HepG2 (cell line): ENCODE data around the gene DAPL1. TPM values are rescaled to one million over a fixed set of nuclear protein-coding genes. Genes with fewer than 3 reads are reported as not detected.

ENCODE experiments used
- ATAC-seq: fragments of 200-7000 bp; cut with Tn5 transposase; 3 replicates; pipeline ENCODE4 v1.9.1; 2020; ENCODE audit warnings: mild to moderate bottlenecking, moderate library complexity
- BruUV-seq: library from RNA; stranded (reverse); fragments of 400-500 nt; replicated peaks from 2 replicates; lab custom pipeline; 2021; lab: Mats Ljungman, UMichigan
- CTCF ChIA-PET: fragments of 300-600 bp; formaldehyde crosslinking; extraction: SDS; loops from one replicate; lab custom pipeline; 2021; ENCODE audit warnings: low total read pairs, inconsistent platforms, low intra/inter-chr PET ratio; lab: Yijun Ruan, JAX
- POLR2A ChIA-PET: fragments of 350-600 bp; sonication (Branson Sonifier 250); formaldehyde crosslinking; loops from one replicate; lab custom pipeline; 2020; ENCODE audit warnings: antibody characterized with exemption, inconsistent platforms; lab: Yijun Ruan, JAX
- DNase-seq: peaks from one replicate; pipeline ENCODE4 v3.0.0-alpha.2; 2015; ENCODE audit warnings: low spot score
- FAIRE-seq: peaks from 3 replicates; lab custom pipeline; 2011; peaks lifted over from hg19 to GRCh38; lab: Jason Lieb, UNC
- H2AFZ ChIP-seq: one replicate; pipeline ENCODE4 v1.6.1; 2011; ENCODE audit warnings: low read length, inconsistent platforms
- H3K27ac ChIP-seq: fragments of 300-600 bp; 3 replicates; pipeline ENCODE4 v1.8.0; 2011; ENCODE audit warnings: mixed run types, mild to moderate bottlenecking, mixed read lengths, low read length, inconsistent platforms; ENCODE audit not compliant: insufficient read depth; ENCODE audit errors: extremely low read length
- H3K27me3 ChIP-seq, 2 experiments: fragments of 200-600 bp in 1 of 2; 2 replicates in 1 of 2; 3 replicates in 1 of 2; pipeline versions ENCODE4 v1.6.0 to v1.8.0; 2011; ENCODE audit warnings: low read length in 2 of 2, mild to moderate bottlenecking in 2 of 2, moderate library complexity in 2 of 2, inconsistent platforms in 1 of 2; ENCODE audit not compliant: insufficient read depth in 2 of 2, control insufficient read depth in 1 of 2
- H3K36me3 ChIP-seq, 2 experiments: fragments of 200-600 bp in 1 of 2; replicated peaks in 1 of 2; 2 replicates in 1 of 2; 3 replicates in 1 of 2; pipeline versions ENCODE4 v1.5.1 to v1.8.0; 2011; ENCODE audit warnings: low read length in 2 of 2, inconsistent platforms in 1 of 2; ENCODE audit not compliant: insufficient read depth in 2 of 2, control insufficient read depth in 1 of 2
- H3K4me1 ChIP-seq: 2 replicates; pipeline ENCODE4 v1.5.1; 2012; ENCODE audit warnings: low read length, inconsistent platforms; ENCODE audit not compliant: insufficient read depth
- H3K4me2 ChIP-seq: 2 replicates; pipeline ENCODE4 v1.6.0; 2011; ENCODE audit warnings: low read depth, low read length, inconsistent platforms
- H3K4me3 ChIP-seq, 3 experiments: fragments of 200-600 bp in 1 of 3; sonication (generic), shearing (Covaris generic) in 1 of 3; replicated peaks in 1 of 3; 2 replicates each; pipeline ENCODE4 v1.5.1; 2011 to 2016; ENCODE audit warnings: low read length in 3 of 3, inconsistent platforms in 2 of 3, low read depth in 2 of 3, mild to moderate bottlenecking in 2 of 3, control low read depth in 1 of 3, mixed read lengths in 1 of 3; ENCODE audit not compliant: insufficient read depth in 1 of 3
- H3K79me2 ChIP-seq: one replicate; pipeline ENCODE4 v1.6.1; 2011; ENCODE audit warnings: low read length, inconsistent platforms; ENCODE audit not compliant: insufficient read depth
- H3K9ac ChIP-seq: 2 replicates; pipeline ENCODE4 v1.6.0; 2011; ENCODE audit warnings: mild to moderate bottlenecking, low read depth, low read length, inconsistent platforms; ENCODE audit not compliant: insufficient read depth
- H3K9me3 ChIP-seq: 2 replicates; pipeline ENCODE4 v1.5.1; 2012; ENCODE audit warnings: mild to moderate bottlenecking, low read length
- H4K20me1 ChIP-seq: 2 replicates; pipeline ENCODE4 v1.6.0; 2011; ENCODE audit warnings: inconsistent platforms, mild to moderate bottlenecking, low read length, moderate library complexity; ENCODE audit not compliant: insufficient read depth
- HIC2 ChIP-seq: sonication (generic); formaldehyde crosslinking; IDR thresholded peaks from 2 replicates; pipeline ENCODE4 v1.9.0; 2022; ENCODE audit warnings: low read depth, missing genetic modification reagents
- PRPF4 ChIP-seq: fragments of 200-400 bp; formaldehyde crosslinking; IDR thresholded peaks from 2 replicates; pipeline ENCODE4 v1.6.1; 2016; ENCODE audit warnings: low read length, low read depth; ENCODE audit not compliant: poor library complexity, severe bottlenecking
- TP53 ChIP-seq: sonication (generic); formaldehyde crosslinking; conservative IDR thresholded peaks from 2 replicates; pipeline ENCODE4 v1.4.0; 2020; ENCODE audit warnings: missing genetic modification reagents
- ZFP36 ChIP-seq: fragments of 150-350 bp; IDR thresholded peaks from 2 replicates; pipeline ENCODE4 v1.6.1; 2018; ENCODE audit warnings: borderline replicate concordance, low read length, low read depth; ENCODE audit not compliant: partially characterized antibody
- ZNF282 ChIP-seq: fragments of 450-650 bp; IDR thresholded peaks from 2 replicates; pipeline ENCODE4 v1.6.1; 2018; ENCODE audit not compliant: partially characterized antibody
- ZNF30 ChIP-seq: sonication (generic); formaldehyde crosslinking; IDR thresholded peaks from 2 replicates; pipeline ENCODE4 v1.5.0; 2020; ENCODE audit warnings: mild to moderate bottlenecking, missing genetic modification reagents
- ZNF343 ChIP-seq: sonication (generic); formaldehyde crosslinking; IDR thresholded peaks from 2 replicates; pipeline ENCODE4 v1.4.0; 2020; ENCODE audit warnings: mild to moderate bottlenecking, missing genetic modification reagents
- ZNF83 ChIP-seq: sonication (generic); formaldehyde crosslinking; IDR thresholded peaks from 2 replicates; pipeline ENCODE4 v1.4.0; 2020; ENCODE audit warnings: missing genetic modification reagents, mild to moderate bottlenecking, borderline replicate concordance
- WGBS: methylation state at CpG from one replicate; pipeline ENCODE4 v1.1.6; 2017; ENCODE audit warnings: low lambda C conversion rate; 5-methylcytosine and 5-hydroxymethylcytosine counted together
- in situ Hi-C: cut with HindIII; loops from 2 replicates; pipeline ENCODE4 v1.10.0; 2017; ENCODE audit warnings: low pct_unique_long_range_greater_than_20kb; ENCODE audit not compliant: extremely low pct_ligation_motif_present
- intact Hi-C: fragments of 100-400 bp; cut with micrococcal nuclease; formaldehyde crosslinking; loops from one replicate; pipeline ENCODE4 v1.10.0; 2022; ENCODE audit not compliant: unreplicated experiment
- polyA plus RNA-seq, 8 experiments: library from polyadenylated mRNA; depleted of rRNA in 3 of 8; stranded (reverse) in 7 of 8; unstranded in 1 of 8; fragments of >200 nt; fragmentation: Illumina TruSeq in 4 of 8; extraction: Trizol in 4 of 8; gene quantifications; 2 replicates each; pipeline versions ENCODE4 v1.2.1 to v1.2.3, GENCODE V29; 2011 to 2016; ENCODE audit warnings: low read depth in 4 of 8, missing spikeins in 1 of 8, mixed read lengths in 1 of 8; ENCODE audit not compliant: insufficient read depth in 1 of 8
- total RNA-seq, 5 experiments: library from RNA; depleted of rRNA; stranded (reverse); fragments of >200 nt; fragmentation: Illumina TruSeq; extraction: Trizol; gene quantifications; 2 replicates each; pipeline ENCODE4 v1.2.3, GENCODE V29; 2016; ENCODE audit warnings: low read depth in 1 of 5

DAPL1 gene
- total and polyA plus RNA-seq, 2 of the 13 experiments (the other 11 are each of a cell fraction or from before 2014, with no cell fraction given) = not detected

DNA sequence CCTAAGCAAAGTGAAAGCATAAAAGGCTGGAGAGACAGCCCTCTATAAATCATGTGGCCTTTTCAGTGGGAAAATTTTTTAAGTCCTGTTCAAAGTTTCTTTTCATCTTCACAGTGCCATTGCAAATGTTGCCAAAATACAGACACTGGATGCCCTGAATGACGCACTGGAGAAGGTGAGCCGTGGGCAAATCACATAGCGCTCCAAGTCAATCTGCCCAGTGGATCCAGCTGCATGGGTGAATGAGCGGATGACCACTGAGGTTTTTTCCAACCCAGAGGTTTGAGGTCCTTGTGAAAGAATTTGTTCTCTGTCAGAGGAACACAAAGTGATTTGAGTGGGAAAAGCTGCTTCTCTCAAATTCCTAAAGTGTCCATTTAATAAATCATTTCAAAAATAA is 11.8 kb downstream of the DAPL1 start (continued):
- no peak for TF ChIP-seq ZNF30 (CRISPR knock-in tag)
- TF ChIP-seq TP53 = no peak
- no peak for TF ChIP-seq HIC2 (CRISPR knock-in tag)
- no peak for TF ChIP-seq ZFP36

- intact Hi-C loops (no loop called here), in situ Hi-C loops (no loop called here)
- no TSS peak for BruUV-seq
- FAIRE-seq (no peak), ATAC-seq (no peak), DNase-seq (no peak)
- no peaks in the 10 kb centered on the region for H3K79me2 ChIP-seq
- POLR2A ChIA-PET = no interaction called here
- no peak overlapping the region for H3K4me3 ChIP-seq
- H3K4me2 ChIP-seq = no peak overlapping the region
- no peaks in the 10 kb centered on the region for H3K4me1 ChIP-seq
- H3K9ac ChIP-seq = no peak overlapping the region
- H3K9me3 ChIP-seq = no peaks in the 10 kb centered on the region
- no peaks in the 10 kb centered on the region for H4K20me1 ChIP-seq
- no peak overlapping the region for H2AFZ ChIP-seq
- TF ChIP-seq ZNF83 (CRISPR knock-in tag) (no peak), PRPF4 (no peak), ZNF282 (no peak), ZNF343 (CRISPR knock-in tag) (no peak)
- H3K27ac ChIP-seq = no peak overlapping the region
- no peaks in the 10 kb centered on the region for H3K36me3 ChIP-seq
- H3K27me3 ChIP-seq = peaks cover 0 to 7% of the 10 kb centered on the region in 2 experiments; a peak in 1 of 5 replicates
- CTCF ChIA-PET = no interaction called here
- WGBS = 25% methylated on average over 3 of the region's 3 CpGs
Observed at GRCh38 chr2:158808426-158808825, 13.3 kb downstream of the DAPL1 start.
